NAMALWA (cell line): ENCODE results near the gene PLXNA1.

ENCODE experiments used
- DNase-seq: peaks from one replicate; pipeline ENCODE4 v3.0.0-alpha.2; 2015; ENCODE audit warnings: low spot score

PLXNA1 gene

DNA sequence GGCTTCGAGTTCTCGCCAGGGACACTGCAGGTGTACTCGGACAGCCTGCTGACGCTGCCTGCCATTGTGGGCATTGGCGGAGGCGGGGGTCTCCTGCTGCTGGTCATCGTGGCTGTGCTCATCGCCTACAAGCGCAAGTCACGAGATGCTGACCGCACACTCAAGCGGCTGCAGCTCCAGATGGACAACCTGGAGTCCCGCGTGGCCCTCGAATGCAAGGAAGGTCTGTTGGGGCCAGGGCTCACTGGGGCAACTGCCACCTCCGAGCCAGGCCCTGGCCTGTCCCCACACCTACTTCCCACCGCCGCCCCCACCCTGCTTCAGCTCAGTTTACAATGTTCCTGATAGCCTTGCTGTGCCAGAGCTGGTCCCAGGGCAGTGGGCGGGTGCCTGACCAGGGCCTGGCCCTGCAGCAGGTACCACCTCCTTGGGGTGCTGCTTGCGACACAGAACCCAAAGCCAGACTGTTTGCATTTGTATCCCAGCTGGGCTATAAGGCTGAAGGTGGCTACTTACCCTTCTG, 35.5 kb downstream of the PLXNA1 start:
- no peak for DNase-seq

GRCh38 chr3:127019449-127019848, 36.5 kb downstream of the PLXNA1 start:
- no peak for DNase-seq

- no peak for DNase-seq
Observed at GRCh38 chr3:127020543-127020942, 37.6 kb downstream of the PLXNA1 start.

GRCh38 chr3:127022849-127023248, 39.9 kb downstream of the PLXNA1 start:
- no peak for DNase-seq

DNA sequence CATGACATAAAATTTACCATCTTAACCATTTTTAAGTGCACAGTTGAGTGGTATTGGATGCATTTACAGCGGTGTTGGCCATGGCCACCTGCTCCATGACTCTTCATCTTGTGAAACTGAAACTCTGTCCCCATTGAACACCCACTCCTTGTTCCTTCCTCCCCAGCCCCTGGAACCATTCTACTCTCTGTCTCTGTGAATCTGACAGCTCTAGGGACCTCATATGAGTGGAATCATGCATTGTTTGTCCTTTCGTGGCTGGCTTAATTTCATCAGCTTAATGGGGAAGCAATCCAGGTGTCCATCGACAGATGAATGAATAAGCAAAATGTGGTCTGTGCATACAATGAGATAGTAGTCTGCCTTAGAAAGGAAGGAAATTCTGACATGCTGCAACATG, 42.5 kb downstream of the PLXNA1 start:
- DNase-seq: no peak

GRCh38 chr3:127026036-127026435, 43.1 kb downstream of the PLXNA1 start:
- no peak for DNase-seq

DNA sequence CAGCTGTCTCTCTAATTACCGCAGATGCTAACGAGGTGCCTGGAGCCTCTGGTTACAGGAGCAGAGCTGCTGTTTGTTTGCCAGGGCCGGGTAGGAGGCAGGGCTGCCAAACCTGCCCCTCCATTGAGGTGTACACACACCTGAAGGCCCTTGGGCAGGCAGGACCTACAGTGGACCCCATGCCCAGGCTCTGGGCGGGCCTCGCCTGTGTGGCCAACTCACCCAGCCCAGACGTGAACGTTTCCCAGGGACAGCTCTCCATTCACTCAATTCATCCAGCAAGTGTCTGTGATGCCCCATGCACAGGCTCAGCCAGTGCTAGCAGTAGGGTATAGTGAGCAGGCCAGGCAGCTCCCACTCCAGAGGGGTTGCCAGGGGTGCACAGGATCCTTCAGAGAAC, 43.7 kb downstream of the PLXNA1 start:
- DNase-seq: no peak

DNA sequence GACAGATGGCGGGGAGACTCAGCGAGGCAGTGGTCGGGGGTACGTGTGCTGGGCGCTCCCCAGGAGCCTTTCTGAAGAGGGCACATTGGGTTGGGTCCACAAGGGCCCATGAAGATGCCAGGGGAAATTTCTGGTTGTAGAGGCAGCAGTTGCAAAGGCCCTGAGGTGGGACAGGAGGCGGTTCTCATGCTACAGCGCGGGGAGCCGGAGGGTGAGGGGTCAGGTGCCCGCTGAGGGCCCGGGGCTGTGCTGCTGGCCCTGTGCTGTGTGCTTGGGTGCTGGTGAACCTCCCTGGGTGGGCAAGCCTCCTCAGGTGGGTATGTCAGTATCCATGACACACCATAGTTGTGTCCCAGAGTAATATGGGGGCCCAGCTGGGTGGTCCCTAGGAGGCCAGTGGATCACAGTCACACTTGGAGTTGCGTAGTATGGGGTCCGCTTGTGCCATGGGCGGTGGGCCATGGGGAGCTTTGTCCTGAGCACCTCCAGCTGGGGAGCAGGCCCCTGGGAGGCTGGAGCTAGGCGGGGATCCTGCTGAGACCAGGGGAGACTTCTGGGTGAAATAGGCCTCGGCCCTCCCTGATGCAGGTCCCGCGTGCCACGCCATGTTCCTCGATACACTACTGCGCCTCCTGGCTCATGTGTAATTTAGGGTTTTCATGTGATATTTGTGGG, 44.3 kb downstream of the PLXNA1 start:
- DNase-seq: no peak

DNA sequence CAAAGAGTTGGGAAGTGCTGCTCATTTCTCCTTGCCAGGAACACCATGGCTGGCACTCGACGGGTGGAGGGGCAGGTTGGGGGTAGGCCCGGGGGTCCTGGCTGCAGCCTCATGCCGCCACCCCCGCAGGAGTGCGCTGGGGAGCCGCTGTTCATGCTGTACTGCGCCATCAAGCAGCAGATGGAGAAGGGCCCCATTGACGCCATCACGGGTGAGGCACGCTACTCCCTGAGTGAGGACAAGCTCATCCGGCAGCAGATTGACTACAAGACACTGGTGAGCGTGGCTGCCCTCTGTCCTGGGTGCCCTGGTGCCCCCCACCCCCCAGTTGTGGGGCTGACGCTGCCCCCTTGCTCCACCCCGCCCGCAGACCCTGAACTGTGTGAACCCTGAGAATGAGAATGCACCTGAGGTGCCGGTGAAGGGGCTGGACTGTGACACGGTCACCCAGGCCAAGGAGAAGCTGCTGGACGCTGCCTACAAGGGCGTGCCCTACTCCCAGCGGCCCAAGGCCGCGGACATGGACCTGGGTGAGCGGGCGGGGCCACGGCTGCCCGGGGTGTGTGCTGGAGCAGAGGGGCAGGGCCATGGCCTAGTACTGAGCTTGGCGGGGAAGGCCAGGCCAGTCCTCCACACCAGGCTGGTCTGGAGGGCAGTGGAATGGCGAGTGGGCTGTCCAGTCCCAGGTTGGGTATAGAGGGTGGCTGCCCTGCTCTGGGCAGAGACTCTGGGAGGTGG, 45.1 kb downstream of the PLXNA1 start:
- DNase-seq: no peak

DNA sequence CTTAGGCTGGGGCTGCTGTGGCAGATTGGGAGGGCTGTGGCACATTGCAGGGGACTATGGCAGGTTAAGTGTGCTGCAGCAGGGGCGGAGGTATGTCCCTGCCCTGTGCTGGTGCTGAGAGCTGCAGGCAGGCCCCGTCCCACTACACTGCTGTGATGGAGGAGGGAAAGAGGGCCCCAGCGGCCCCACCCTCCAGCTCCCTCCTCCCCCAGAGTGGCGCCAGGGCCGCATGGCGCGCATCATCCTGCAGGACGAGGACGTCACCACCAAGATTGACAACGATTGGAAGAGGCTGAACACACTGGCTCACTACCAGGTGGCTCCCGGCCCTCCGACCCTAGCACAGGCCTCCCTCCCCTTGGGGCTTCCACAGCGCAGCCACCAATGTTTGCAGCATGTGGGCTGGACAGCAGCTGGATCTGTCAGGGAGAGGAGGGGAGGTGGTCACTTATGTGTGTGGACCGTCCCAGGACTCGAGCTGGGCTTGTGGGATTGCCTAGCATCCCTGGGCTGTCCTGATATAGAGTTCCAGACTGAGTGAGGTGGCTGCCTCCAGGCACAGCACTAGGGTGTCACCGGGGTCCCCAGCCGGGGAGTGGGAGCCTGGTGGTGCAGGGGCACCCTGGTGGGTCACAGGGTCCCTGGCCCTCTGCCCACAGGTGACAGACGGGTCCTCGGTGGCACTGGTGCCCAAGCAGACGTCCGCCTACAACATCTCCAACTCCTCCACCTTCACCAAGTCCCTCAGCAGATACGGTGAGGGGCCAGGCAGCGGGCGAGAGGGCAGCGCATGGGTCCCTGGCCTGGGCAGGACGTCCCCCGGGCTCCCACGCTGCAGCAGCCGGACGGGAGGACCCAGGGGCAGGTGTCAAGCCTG, 46.1 kb downstream of the PLXNA1 start:
- DNase-seq: no peak

DNA sequence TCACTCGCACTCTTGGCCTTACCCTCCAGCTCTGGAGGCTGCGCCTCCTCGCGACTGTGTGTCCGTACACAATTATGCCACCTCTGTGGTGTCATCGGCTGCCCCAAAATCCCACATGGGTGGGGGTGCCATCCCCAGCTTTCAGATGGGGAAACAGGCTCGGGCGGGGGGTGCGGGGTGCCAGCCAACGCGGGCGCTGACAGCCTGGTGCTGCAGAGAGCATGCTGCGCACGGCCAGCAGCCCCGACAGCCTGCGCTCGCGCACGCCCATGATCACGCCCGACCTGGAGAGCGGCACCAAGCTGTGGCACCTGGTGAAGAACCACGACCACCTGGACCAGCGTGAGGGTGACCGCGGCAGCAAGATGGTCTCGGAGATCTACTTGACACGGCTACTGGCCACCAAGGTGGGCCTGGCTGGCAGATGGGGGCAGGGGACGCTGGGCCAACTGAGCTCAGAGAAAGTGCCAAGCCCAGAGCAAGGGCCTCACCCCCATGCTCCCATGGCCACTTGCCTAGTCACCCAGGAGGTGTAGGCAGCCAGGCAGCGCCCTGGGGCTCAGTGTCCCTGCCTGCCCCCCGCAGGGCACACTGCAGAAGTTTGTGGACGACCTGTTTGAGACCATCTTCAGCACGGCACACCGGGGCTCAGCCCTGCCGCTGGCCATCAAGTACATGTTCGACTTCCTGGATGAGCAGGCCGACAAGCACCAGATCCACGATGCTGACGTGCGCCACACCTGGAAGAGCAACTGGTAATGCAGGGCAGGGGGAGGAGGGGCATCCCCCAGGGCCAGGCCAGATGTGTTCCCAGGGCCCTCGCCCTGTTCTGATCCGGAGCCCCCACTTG, 47.0 kb downstream of the PLXNA1 start:
- DNase-seq: no peak

DNA sequence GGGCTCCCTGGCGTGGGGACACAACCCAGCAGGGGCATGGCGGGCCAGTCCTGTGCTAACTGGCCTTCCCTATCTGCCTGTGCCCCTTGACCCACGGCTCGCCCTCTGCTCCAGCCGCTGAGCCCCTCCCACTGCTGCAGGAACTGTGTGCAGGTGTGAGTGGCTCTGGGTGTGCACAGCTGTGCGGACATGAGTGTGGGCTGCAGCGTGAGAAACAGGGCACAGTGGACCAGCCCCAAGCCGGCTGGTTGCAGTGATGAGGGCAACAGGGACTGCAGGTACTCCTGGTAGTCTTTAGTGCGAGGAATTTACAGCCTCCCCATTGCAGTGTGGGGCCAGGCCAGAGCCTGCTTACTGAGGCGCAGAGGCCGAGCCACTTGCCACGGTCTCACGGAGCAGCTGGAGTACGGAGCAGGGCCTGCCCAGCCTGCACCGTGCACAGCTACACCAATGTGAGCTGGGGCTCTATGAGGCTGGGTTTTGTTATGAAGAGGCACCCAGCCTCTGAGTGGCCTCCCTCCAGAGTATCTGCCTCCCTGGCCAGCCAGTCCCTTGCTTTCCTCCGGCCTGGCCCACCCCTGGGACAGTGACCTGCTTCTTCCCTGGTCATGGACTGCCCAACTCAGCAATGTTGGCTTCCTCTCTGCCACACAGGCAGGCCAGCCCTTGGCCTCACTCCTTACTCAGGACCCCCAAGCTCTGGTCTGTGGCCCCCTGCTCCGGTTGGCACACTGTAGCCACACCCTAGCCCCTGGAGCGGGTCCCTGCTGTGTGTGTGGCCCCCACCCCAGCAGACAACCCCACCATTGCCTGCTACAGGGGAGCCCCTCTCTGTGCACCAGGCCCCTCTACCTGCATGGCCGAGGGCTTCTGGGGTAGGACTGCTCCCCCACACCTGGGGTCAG, 47.8 kb downstream of the PLXNA1 start:
- no peak for DNase-seq

GRCh38 chr3:127031413-127031810, 48.5 kb downstream of the PLXNA1 start:
- no peak for DNase-seq

DNA sequence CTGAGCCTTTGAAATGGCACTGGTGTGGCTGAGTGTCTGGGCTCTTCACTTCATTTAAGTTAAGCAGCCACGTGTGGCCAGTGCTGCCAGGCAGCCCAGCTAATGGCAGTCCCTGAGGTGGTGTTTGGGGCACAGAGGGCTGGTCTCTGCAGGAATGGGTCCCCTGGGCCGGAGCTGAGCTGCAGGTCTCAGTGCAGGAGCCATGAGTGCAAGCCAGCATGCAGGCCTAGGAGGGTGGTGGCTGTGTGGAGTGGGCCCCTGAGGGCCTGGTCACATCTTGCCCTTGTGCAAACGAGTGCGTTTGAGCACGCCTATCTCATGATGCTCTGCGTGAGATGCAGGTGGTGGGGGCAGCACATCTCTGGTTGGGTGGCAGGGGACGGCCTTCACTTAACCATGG, 48.9 kb downstream of the PLXNA1 start:
- DNase-seq: no peak

GRCh38 chr3:127032296-127032990, 49.5 kb downstream of the PLXNA1 start:
- no peak for DNase-seq
